ENCODE measurements around the gene SSBP4.

DNA sequence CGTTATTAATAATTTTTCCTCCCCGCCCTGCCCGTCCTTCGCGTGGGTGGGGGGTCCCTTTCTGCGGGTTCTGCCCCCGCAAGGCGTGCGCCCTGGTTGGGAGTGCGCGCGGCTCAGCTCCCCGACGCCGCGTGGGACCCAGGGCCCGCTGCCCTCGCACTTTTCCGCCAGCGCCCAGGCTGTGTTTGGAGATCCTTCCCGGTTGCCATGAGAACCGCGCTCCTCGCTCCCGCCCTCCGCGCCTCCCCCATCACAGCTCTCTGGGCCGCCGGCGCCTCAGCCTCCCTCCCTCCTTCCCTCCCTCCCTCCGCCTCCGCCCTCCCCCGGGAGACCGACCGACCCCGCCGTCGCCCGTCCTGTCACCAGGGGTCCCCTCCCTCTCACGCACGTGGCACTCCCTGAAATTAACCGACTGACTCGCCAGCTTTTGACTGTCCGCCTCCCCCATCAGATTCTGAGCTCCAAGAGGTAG, 2.4 kb upstream of the SSBP4 start:
- TF ChIP-seq, protein P1, sequence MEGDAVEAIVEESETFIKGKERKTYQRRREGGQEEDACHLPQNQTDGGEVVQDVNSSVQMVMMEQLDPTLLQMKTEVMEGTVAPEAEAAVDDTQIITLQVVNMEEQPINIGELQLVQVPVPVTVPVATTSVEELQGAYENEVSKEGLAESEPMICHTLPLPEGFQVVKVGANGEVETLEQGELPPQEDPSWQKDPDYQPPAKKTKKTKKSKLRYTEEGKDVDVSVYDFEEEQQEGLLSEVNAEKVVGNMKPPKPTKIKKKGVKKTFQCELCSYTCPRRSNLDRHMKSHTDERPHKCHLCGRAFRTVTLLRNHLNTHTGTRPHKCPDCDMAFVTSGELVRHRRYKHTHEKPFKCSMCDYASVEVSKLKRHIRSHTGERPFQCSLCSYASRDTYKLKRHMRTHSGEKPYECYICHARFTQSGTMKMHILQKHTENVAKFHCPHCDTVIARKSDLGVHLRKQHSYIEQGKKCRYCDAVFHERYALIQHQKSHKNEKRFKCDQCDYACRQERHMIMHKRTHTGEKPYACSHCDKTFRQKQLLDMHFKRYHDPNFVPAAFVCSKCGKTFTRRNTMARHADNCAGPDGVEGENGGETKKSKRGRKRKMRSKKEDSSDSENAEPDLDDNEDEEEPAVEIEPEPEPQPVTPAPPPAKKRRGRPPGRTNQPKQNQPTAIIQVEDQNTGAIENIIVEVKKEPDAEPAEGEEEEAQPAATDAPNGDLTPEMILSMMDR (IDR thresholded peaks at IDR 0.05; ENCODE audit: low read depth, low read length, missing input control): no peak
- TF ChIP-seq EGR1 (IDR thresholded peaks at IDR 0.05; ENCODE audit: low read depth in 2 of 2) (no peak), YY1 (IDR thresholded peaks at IDR 0.05) (no peak), RAD21 (IDR thresholded peaks at IDR 0.05) (no peak), RXRA (IDR thresholded peaks at IDR 0.05) (no peak), JUND (IDR thresholded peaks at IDR 0.05) (no peak)
- TF ChIP-seq, protein P2, sequence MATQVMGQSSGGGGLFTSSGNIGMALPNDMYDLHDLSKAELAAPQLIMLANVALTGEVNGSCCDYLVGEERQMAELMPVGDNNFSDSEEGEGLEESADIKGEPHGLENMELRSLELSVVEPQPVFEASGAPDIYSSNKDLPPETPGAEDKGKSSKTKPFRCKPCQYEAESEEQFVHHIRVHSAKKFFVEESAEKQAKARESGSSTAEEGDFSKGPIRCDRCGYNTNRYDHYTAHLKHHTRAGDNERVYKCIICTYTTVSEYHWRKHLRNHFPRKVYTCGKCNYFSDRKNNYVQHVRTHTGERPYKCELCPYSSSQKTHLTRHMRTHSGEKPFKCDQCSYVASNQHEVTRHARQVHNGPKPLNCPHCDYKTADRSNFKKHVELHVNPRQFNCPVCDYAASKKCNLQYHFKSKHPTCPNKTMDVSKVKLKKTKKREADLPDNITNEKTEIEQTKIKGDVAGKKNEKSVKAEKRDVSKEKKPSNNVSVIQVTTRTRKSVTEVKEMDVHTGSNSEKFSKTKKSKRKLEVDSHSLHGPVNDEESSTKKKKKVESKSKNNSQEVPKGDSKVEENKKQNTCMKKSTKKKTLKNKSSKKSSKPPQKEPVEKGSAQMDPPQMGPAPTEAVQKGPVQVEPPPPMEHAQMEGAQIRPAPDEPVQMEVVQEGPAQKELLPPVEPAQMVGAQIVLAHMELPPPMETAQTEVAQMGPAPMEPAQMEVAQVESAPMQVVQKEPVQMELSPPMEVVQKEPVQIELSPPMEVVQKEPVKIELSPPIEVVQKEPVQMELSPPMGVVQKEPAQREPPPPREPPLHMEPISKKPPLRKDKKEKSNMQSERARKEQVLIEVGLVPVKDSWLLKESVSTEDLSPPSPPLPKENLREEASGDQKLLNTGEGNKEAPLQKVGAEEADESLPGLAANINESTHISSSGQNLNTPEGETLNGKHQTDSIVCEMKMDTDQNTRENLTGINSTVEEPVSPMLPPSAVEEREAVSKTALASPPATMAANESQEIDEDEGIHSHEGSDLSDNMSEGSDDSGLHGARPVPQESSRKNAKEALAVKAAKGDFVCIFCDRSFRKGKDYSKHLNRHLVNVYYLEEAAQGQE (IDR thresholded peaks at IDR 0.05): no peak
- TF ChIP-seq, protein P3, sequence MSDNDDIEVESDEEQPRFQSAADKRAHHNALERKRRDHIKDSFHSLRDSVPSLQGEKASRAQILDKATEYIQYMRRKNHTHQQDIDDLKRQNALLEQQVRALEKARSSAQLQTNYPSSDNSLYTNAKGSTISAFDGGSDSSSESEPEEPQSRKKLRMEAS (IDR thresholded peaks at IDR 0.05): no peak
